HT1080 (cell line): Measurements from ENCODE around the gene L3MBTL4. TPM values are rescaled to one million over a fixed set of nuclear protein-coding genes. Genes with fewer than 3 reads are reported as not detected.

Experiments used
- DNase-seq: peaks from one replicate; pipeline ENCODE4 v3.0.0-alpha.2; 2015; ENCODE audit warnings: low read depth
- total RNA-seq: library from RNA; depleted of rRNA; stranded (reverse); fragments of >200 nt; shearing (Covaris generic); gene quantifications from 2 replicates; pipeline ENCODE4 v1.2.3, GENCODE V29; 2014

L3MBTL4 gene
- total RNA-seq, 1 experiment from 2014 or later: 0.43 TPM

DNA sequence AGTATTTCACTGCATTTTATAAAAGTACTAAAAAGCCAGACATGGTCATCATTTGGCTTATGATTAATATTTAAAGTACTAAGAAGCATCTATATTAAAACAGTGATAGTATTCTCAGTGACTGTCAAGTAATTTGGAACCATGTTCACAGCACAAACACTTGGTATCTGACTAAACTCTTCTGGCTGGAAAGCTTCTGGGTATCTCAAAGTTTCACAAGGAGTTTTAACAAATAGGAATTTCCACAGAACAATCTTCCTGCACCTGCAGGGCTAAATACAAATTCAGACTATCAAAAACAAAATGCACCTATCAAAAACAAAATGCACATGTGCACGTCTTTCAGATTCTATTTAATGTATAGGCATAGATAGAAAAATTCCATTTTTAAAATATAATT lies 158.8 kb downstream of the L3MBTL4 start:
- no peak for DNase-seq

- no peak for DNase-seq
Observed at GRCh38 chr18:6255116-6255705, 159.5 kb downstream of the L3MBTL4 start.

- no peak for DNase-seq
Observed at GRCh38 chr18:6254456-6254855, 160.3 kb downstream of the L3MBTL4 start.

GRCh38 chr18:6251084-6251483 lies 163.6 kb downstream of the L3MBTL4 start:
- DNase-seq: no peak

GRCh38 chr18:6249788-6250187 lies 164.9 kb downstream of the L3MBTL4 start:
- DNase-seq: no peak

DNA sequence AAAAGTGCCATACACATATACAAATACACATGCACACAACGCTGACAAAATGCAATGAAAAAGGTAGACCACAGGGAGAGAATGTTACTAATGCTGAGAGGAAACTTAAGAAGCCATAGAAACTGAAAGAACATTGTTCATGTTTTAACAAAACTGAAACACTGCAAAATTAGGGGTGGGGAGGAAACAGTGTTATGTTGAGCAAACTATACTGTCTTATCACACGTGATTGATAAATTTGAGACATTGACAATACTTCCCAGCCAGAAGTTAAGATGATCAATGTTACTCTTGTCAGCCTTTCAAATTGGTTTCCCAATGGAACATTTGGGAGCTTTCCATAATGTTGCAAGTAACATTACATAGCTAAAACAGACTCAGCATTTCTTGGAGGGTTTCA lies 165.5 kb downstream of the L3MBTL4 start:
- no peak for DNase-seq

DNA sequence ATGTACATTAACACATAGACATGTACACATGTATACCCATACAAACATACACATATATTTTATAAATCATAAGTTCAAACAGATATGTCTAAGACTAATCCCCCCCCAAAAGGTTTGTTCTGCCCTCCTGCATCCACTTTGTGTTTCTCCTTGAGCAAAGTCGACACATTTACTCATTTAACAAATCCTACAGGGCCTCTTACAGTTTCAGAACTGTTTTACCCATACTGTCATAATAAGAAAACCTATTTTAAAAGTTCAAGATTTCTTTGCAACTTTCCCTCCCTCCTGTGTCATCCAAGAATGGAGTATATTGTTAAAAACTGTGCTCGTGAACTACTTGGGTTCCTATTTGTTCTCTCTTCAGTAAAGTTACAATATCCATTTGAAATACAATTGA lies 166.7 kb downstream of the L3MBTL4 start:
- DNase-seq: no peak

GRCh38 chr18:6242004-6242403 lies 172.7 kb downstream of the L3MBTL4 start:
- DNase-seq: no peak

DNA sequence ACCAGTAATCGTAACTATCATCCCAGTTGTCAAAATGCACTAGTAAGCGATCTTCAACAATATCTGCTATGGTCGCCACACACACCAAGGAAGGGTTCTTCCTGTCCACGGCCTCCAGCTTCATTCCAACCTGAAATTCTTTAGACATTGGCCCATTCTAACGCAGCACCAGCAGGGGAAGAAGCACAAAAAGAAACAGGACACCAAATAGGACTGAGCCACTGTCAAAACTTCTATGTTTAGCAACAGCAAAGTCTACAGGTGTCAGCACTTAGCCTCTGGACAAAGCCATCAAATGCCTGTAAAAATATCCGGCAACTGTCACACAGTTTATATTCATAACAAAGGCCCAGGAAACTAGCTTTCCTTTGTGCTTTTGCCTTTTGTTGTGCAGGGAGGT lies 175.0 kb downstream of the L3MBTL4 start:
- no peak for DNase-seq

- DNase-seq: no peak
Observed at GRCh38 chr18:6236258-6236657, 178.5 kb downstream of the L3MBTL4 start.

- no peak for DNase-seq
Observed at GRCh38 chr18:6222271-6222670, 192.4 kb downstream of the L3MBTL4 start.

DNA sequence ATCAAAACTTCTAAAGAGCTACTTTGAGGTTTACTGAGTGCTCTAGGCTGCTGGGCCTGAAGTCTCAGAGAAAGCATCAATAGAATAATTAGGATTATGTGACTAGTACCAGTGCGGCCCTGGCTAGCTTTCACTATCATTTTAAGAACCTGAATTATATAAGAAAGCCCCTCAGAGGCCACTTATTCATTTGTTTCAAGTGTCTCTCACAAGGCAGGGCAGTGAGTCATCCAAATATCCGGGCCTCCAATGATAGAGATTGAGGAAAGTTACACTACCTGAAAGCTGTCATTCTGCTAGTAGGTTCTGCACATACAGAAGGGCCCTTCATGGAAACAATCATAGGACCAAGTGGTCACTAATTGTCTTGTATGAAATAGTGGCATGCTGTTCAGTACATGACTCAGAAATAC lies 193.1 kb downstream of the L3MBTL4 start:
- peak; percentile 20 for DNase-seq

DNA sequence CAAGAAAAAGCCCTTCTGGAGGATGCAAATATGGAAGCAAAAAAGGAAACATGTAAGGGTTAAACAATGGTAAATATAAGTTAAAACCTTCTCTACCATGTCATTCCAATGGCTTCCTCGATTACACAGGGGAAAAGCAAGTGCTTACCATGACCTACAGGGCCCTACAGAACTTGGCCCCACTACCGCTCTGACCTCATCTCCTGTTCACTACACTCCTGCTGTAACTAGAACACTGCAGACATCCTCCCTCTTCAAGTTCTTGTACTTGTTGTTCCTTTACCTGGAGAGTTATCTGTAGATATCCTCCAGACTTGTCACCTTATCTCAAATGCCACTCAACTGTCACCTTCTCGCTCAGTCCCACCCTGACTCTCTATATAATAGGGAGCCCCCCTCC lies 194.6 kb downstream of the L3MBTL4 start:
- DNase-seq: no peak

- peak; percentile 32 for DNase-seq
Observed at GRCh38 chr18:6219116-6219717, 195.5 kb downstream of the L3MBTL4 start.

GRCh38 chr18:6215888-6216287 lies 198.8 kb downstream of the L3MBTL4 start:
- DNase-seq: no peak

DNA sequence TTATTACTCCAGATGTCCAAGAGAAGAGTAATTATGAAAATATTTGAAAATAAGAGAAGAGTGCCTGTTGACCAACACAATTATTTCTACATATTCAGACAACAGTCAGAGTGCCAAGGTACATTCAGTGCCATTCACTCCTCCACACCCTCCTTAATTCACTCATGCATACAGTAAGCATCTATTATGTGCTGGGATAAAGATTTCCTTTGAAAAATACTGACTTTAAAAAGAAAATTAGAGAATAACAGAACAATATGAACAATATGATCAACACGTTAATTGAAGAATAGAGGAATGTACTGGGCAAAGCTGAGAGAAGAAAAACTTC lies 203.6 kb downstream of the L3MBTL4 start:
- DNase-seq: no peak

GRCh38 chr18:6210349-6211173 lies 204.2 kb downstream of the L3MBTL4 start:
- no peak for DNase-seq

- no peak for DNase-seq
Observed at GRCh38 chr18:6207941-6208340, 206.8 kb downstream of the L3MBTL4 start.

DNA sequence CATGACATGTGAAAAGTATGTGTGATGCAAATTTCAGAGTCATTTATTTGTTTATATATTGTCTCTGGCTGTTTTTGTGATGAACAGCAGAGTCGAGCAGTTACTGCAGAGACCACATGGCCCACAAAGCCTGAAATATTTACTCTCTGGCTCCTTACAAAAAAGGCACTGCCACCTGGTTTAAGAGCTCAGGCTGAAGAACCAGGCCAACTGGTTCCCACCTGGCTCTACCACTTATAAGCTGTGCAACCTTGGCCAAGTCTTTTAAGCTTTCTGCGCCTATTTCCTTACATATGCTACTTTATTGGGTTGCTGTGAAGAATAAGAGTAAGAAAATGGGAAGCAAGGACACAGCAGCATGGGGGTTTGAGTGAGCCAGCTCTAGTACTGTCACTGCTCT lies 207.6 kb downstream of the L3MBTL4 start:
- DNase-seq: no peak

GRCh38 chr18:6205706-6206105 lies 209.0 kb downstream of the L3MBTL4 start:
- DNase-seq: no peak

DNA sequence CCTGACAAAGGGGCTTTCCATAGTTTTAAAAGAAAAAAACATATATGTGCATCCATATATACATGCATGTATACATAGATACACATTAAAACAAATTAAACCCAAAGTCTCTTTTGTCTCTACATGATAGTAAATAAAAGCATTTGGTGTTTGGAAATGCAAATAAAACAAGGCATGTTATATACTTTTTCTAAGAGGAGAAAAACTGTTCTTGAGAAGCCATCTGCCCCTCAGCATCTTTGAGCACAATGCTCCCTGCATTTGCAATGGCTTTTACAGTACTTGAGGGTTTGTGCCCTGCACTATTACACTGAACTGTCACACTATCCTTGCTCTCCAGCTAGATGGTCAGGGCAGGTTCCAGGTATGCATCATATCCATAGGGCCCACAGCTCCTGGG lies 210.2 kb downstream of the L3MBTL4 start:
- no peak for DNase-seq

- DNase-seq: no peak
Observed at GRCh38 chr18:6203791-6204190, 210.9 kb downstream of the L3MBTL4 start.

DNA sequence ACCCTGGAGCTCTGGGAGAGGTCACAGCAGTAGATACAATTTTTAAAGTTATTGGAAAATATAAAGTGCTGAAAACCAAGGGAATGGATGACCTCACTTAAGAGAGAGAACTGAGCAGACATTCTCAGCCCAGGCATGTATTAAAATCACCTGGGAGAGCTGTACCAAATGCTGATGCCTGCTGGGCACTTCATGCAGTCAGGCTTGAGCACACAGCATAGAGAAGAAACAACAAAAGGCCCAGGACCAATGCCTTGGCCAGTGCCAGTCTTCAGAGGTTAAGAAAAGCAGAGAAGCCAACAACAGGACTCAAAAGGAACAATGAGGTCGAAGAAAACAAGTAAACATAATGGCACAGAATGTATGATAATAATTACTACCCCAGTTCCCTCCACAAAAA lies 211.8 kb downstream of the L3MBTL4 start:
- DNase-seq: no peak
